NCI-H128 (cell line): ENCODE measurements around the gene FPGS.

Source experiments
- DNase-seq: peaks from one replicate; lab custom pipeline; 2025; ENCODE audit not compliant: unreplicated experiment; lab: John Stamatoyannopoulos, UW

The FPGS gene

GRCh38 chr9:127786773-127787104 lies 15.9 kb upstream of the FPGS start:
- no peak for DNase-seq

GRCh38 chr9:127788337-127789011 lies 14.2 kb upstream of the FPGS start:
- no peak for DNase-seq

- DNase-seq, result no peak
Measured at GRCh38 chr9:127789179-127789578, 13.5 kb upstream of the FPGS start.

GRCh38 chr9:127790094-127790855 lies 12.4 kb upstream of the FPGS start:
- DNase-seq, result no peak

- no peak for DNase-seq
Measured at GRCh38 chr9:127791085-127791484, 11.6 kb upstream of the FPGS start.

GRCh38 chr9:127792417-127793031 lies 10.2 kb upstream of the FPGS start:
- DNase-seq, result no peak

- no peak for DNase-seq
Measured at GRCh38 chr9:127793093-127793708, 9.5 kb upstream of the FPGS start.

GRCh38 chr9:127794001-127794791 lies 8.5 kb upstream of the FPGS start:
- DNase-seq, result no peak

- DNase-seq, result no peak
Measured at GRCh38 chr9:127796225-127796813, 6.4 kb upstream of the FPGS start.

GRCh38 chr9:127796852-127797370 lies 5.8 kb upstream of the FPGS start:
- no peak for DNase-seq

- DNase-seq, result no peak
Measured at GRCh38 chr9:127801955-127802575, 617 bp upstream of the FPGS start.

GRCh38 chr9:127803507-127804352 lies 1.0 kb downstream of the FPGS start:
- no peak for DNase-seq

GRCh38 chr9:127805620-127806019 lies 2.9 kb downstream of the FPGS start:
- no peak for DNase-seq

GRCh38 chr9:127806871-127807270 lies 4.2 kb downstream of the FPGS start:
- no peak for DNase-seq

- DNase-seq, result no peak
Measured at GRCh38 chr9:127808347-127809001, 5.8 kb downstream of the FPGS start.

GRCh38 chr9:127809002-127809539 lies 6.4 kb downstream of the FPGS start:
- DNase-seq, result no peak

GRCh38 chr9:127809540-127810377 lies 7.1 kb downstream of the FPGS start:
- no peak for DNase-seq
